ENCODE results near the gene SNIP1. TPM values are rescaled to one million over a fixed set of nuclear protein-coding genes. Genes with fewer than 3 reads are reported as not detected.

SNIP1 gene
- polyA plus RNA-seq, 2 of the 4 experiments (the other 2 are of a cell fraction), result 6.6 to 9.0 TPM

GRCh38 chr1:37487619-37487984 lies 66.5 kb downstream of the SNIP1 start:
- TF ChIP-seq HOXA7 (CRISPR knock-in tag; IDR thresholded peaks at IDR 0.05), result no peak
- TF ChIP-seq CTCF (IDR thresholded peaks at IDR 0.05), result peak; percentile 14; the same call in 1 of the 3 replicates
- ATAC-seq, result no peak
- ChIA-PET CTCF (interaction anchor here (0.8 to 11.2 kb wide), 20 partner anchors 11 to 205 kb away, joined by 3 to 208 read pairs (median 6); partner anchors contain the start of genes CDCA8, MEAF6 and ZC3H12A), POLR2A (interaction anchor here (1.0 to 2.7 kb wide), 5 partner anchors 9 to 27 kb away, joined by 3 to 20 read pairs (median 4); partner anchors contain the start of genes MEAF6 and ZC3H12A)
- FAIRE-seq, result no peak
- Histone ChIP-seq H3K4me3 (no peak overlapping the region), H3K9me3 (no peaks in the 10 kb centered on the region), H3K4me2 (no peak overlapping the region), H3K4me1 (peaks cover 51% of the 10 kb centered on the region), H3K27ac (peak overlapping the region; percentile 90 to 100; a peak in 5 of 6 replicates)
- no peak for DNase-seq (ENCODE audit: low read depth in 1 of 2, low spot score in 1 of 2)
- WGBS (ENCODE audit: missing lambda C conversion rate), result 72% methylated on average over 5 of the region's 5 CpGs

- peaks cover 57% of the 10 kb centered on the region for H3K4me1 ChIP-seq
- no peak overlapping the region for H3K4me3 ChIP-seq
- peak overlapping the region; percentile 49 for H3K4me2 ChIP-seq
- WGBS (ENCODE audit: missing lambda C conversion rate), result 8% methylated on average over 7 of the region's 10 CpGs
- DNase-seq (ENCODE audit: low read depth in 1 of 2, low spot score in 1 of 2) (peak; percentile 69 to 79), ATAC-seq (peak; percentile 44 to 67), FAIRE-seq (no peak)
- H3K9me3 ChIP-seq, result no peaks in the 10 kb centered on the region
- ChIA-PET CTCF (interaction anchor here (0.5 to 11.2 kb wide), 25 partner anchors 12 to 214 kb away, joined by 3 to 208 read pairs (median 5); partner anchors contain the start of genes CDCA8, MEAF6 and ZC3H12A), POLR2A (interaction anchor here (0.9 to 2.7 kb wide), 7 partner anchors 8 to 32 kb away, joined by 3 to 20 read pairs (median 4); partner anchors contain the start of genes MEAF6 and ZC3H12A)
- H3K27ac ChIP-seq, result peak overlapping the region; percentile 90 to 100
- TF ChIP-seq CTCF (IDR thresholded peaks at IDR 0.05) (peak; percentile 69), SMC3 (IDR thresholded peaks at IDR 0.05) (peak; percentile 91), NR3C1 (IDR thresholded peaks at IDR 0.05) (no peak), MAFK (IDR thresholded peaks at IDR 0.05; ENCODE audit: partially characterized antibody) (peak; percentile 83), KDM1A (IDR thresholded peaks at IDR 0.05; ENCODE audit: low read depth) (no peak), FOSL2 (IDR thresholded peaks at IDR 0.05) (no peak), FOSL2 (CRISPR knock-in tag; IDR thresholded peaks at IDR 0.05) (peak; percentile 2; the same call in 1 of the 2 replicates), BHLHE40 (IDR thresholded peaks at IDR 0.05; ENCODE audit: low read depth, low read length) (no peak), RAD21 (conservative IDR thresholded peaks at IDR 0.05 in 1 of 2, IDR thresholded peaks at IDR 0.05 in 1 of 2) (peak; percentile 73 to 77), FOSB (CRISPR knock-in tag; IDR thresholded peaks at IDR 0.05) (0 out of 2 replicates have a peak, but pooled peaks have one; percentile 27), HOXB5 (CRISPR knock-in tag; IDR thresholded peaks at IDR 0.05) (no peak)
Measured at GRCh38 chr1:37486680-37487618, 67.1 kb downstream of the SNIP1 start.

DNA sequence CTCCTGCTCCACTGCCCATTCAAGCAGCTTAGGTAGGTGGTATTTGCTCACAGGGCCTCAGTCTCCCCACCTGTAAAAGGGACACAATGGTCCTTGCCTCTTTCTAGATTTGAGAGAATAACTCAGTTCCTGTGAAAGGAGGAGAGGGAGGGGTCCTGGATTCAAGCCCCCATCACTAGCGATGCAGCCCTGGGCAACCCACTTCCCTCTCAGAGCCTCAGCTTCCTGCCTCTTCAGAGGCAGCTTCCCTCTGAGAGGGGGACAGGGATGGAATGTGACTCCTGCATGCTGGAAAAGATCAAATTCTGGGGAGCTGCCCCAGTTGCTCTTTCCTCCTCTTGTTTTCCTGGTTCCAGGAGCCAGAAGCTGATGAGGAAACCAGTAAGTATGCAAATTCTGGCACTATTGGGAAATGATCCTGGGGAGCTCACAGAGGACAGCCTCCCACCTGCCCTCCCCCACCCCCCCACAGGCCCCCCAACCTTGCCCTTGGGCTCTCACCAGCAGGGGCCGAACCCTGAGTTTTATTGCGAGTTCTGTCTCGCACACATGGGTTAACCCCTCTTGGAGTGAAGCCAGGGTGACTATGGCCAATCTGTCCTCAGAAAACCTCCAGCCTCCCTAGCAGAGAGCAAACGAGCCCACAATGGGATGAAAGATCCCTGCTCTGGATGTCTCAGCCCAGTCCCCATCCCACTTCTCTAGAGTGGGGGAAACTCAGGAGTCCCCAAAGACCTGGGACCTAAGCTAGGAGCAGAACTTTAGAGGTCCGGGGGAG lies 68.0 kb downstream of the SNIP1 start:
- FAIRE-seq, result no peak
- Histone ChIP-seq H3K4me2 (peak overlapping the region; percentile 49), H3K9me3 (no peaks in the 10 kb centered on the region), H3K27ac (peak overlapping the region; percentile 90 to 100), H3K4me3 (no peak overlapping the region), H3K4me1 (peaks cover 66% of the 10 kb centered on the region)
- TF ChIP-seq CBX2 (IDR thresholded peaks at IDR 0.05; ENCODE audit: borderline replicate concordance, low read depth) (no peak), HDAC2 (IDR thresholded peaks at IDR 0.05) (no peak), CBX8 (IDR thresholded peaks at IDR 0.05) (no peak), FOSL2 (IDR thresholded peaks at IDR 0.05) (no peak), FOSL2 (CRISPR knock-in tag; IDR thresholded peaks at IDR 0.05) (no peak), SMC3 (IDR thresholded peaks at IDR 0.05) (no peak), MYC (IDR thresholded peaks at IDR 0.05; ENCODE audit: borderline replicate concordance, low read length) (no peak), RAD21 (conservative IDR thresholded peaks at IDR 0.05 in 1 of 2, IDR thresholded peaks at IDR 0.05 in 1 of 2) (no peak), EHF (CRISPR knock-in tag; IDR thresholded peaks at IDR 0.05) (no peak), ZFP36 (IDR thresholded peaks at IDR 0.05; ENCODE audit: borderline replicate concordance, partially characterized antibody) (no peak), KDM1A (IDR thresholded peaks at IDR 0.05; ENCODE audit: low read depth) (no peak), ZSCAN20 (CRISPR knock-in tag; IDR thresholded peaks at IDR 0.05) (no peak), KDM5A (IDR thresholded peaks at IDR 0.05) (no peak)
- ChIA-PET CTCF (interaction anchor here (0.6 to 11.2 kb wide), 15 partner anchors 11 to 197 kb away, joined by 3 to 208 read pairs (median 11); partner anchors contain the start of genes MEAF6 and ZC3H12A), POLR2A (interaction anchor here (0.8 to 2.7 kb wide), 4 partner anchors 9 to 31 kb away, joined by 3 to 20 read pairs (median 5); partner anchors contain the start of gene ZC3H12A)
- peak in 1 of 2 experiments; percentile 19 for DNase-seq (ENCODE audit: low read depth in 1 of 2, low spot score in 1 of 2)
- peak; percentile 11 to 12; a peak in 5 of 6 replicates for ATAC-seq
- WGBS (ENCODE audit: missing lambda C conversion rate), result 79% methylated on average over 4 of the region's 6 CpGs

Data from A549 (cell line).